HEK293 (cell line): ENCODE results near the gene APOL3.

ENCODE experiments used
- CTCF ChIA-PET: fragments of 350-600 bp; formaldehyde crosslinking; extraction: SDS; loops from one replicate; lab custom pipeline; 2021; ENCODE audit warnings: antibody characterized with exemption; lab: Yijun Ruan, JAX
- POLR2A ChIA-PET: fragments of 300-600 bp; formaldehyde crosslinking; extraction: SDS; loops from one replicate; lab custom pipeline; 2020; ENCODE audit warnings: antibody characterized with exemption, inconsistent platforms; lab: Yijun Ruan, JAX
- H3K27ac ChIP-seq: fragments of 200-500 bp; sonication (Bioruptor generic); 2 replicates; pipeline ENCODE4 v1.5.1; 2014; ENCODE audit warnings: low read depth, low read length, control low read depth, inconsistent platforms; ENCODE audit errors: extremely low read depth
- H3K36me3 ChIP-seq, 2 experiments: fragments of 200-500 bp in 1 of 2; sonication (Bioruptor generic) in 1 of 2; 1 replicate in 1 of 2; 2 replicates in 1 of 2; pipeline ENCODE4 v1.5.1; 2014 to 2017; ENCODE audit warnings: inconsistent platforms in 2 of 2, low read length in 2 of 2; ENCODE audit not compliant: control insufficient read depth in 2 of 2, insufficient read depth in 1 of 2
- H3K4me1 ChIP-seq: fragments of 200-500 bp; sonication (Bioruptor generic); 2 replicates; pipeline ENCODE4 v1.5.1; 2014; ENCODE audit warnings: mild to moderate bottlenecking, low read length, inconsistent platforms; ENCODE audit not compliant: control insufficient read depth, insufficient read depth
- H3K4me3 ChIP-seq: 2 replicates; pipeline ENCODE4 v1.5.1; 2011; ENCODE audit warnings: low read depth, mild to moderate bottlenecking, control low read depth, low read length, moderate library complexity
- H3K9me3 ChIP-seq: fragments of 200-500 bp; sonication (Bioruptor generic); 2 replicates; pipeline ENCODE4 v1.5.1; 2014; ENCODE audit warnings: low read depth, low read length, inconsistent platforms; ENCODE audit not compliant: control insufficient read depth, insufficient read depth
- BCL11A ChIP-seq: fragments of 450-650 bp; formaldehyde crosslinking; IDR thresholded peaks from 2 replicates; pipeline ENCODE4 v1.5.1; 2016; ENCODE audit warnings: low read depth, missing biosample characterization, missing genetic modification characterization
- CTCF ChIP-seq: fragments of 450-650 bp; formaldehyde crosslinking; IDR thresholded peaks from 2 replicates; pipeline ENCODE4 v1.5.1; 2016; ENCODE audit warnings: missing biosample characterization, missing genetic modification characterization
- ELK4 ChIP-seq: IDR thresholded peaks from 2 replicates; pipeline ENCODE4 v1.6.1; 2011; ENCODE audit warnings: mild to moderate bottlenecking, low read depth, low read length, borderline replicate concordance
- FEZF1 ChIP-seq: fragments of 450-650 bp; formaldehyde crosslinking; IDR thresholded peaks from 2 replicates; pipeline ENCODE4 v1.5.1; 2016; ENCODE audit warnings: missing biosample characterization, missing genetic modification characterization
- HOXD13 ChIP-seq: sonication (generic); formaldehyde crosslinking; IDR thresholded peaks from 2 replicates; pipeline ENCODE4 v1.8.0; 2022; ENCODE audit warnings: missing genetic modification reagents, borderline replicate concordance
- KLF8 ChIP-seq: fragments of 450-650 bp; formaldehyde crosslinking; IDR thresholded peaks from 2 replicates; pipeline ENCODE4 v1.5.1; 2016; ENCODE audit warnings: missing biosample characterization, missing genetic modification characterization
- PATZ1 ChIP-seq: fragments of 450-650 bp; formaldehyde crosslinking; IDR thresholded peaks from 2 replicates; pipeline ENCODE4 v1.5.1; 2016; ENCODE audit warnings: missing biosample characterization, missing genetic modification characterization
- PBX3 ChIP-seq: sonication (generic); formaldehyde crosslinking; IDR thresholded peaks from 2 replicates; pipeline ENCODE4 v1.8.1; 2022; ENCODE audit warnings: mild to moderate bottlenecking, moderate library complexity, missing genetic modification reagents
- SALL2 ChIP-seq: fragments of 450-650 bp; formaldehyde crosslinking; IDR thresholded peaks from 2 replicates; pipeline ENCODE4 v1.5.0; 2017; ENCODE audit warnings: missing biosample characterization, mild to moderate bottlenecking, missing genetic modification characterization, borderline replicate concordance
- ZEB2 ChIP-seq: fragments of 450-650 bp; formaldehyde crosslinking; IDR thresholded peaks from 2 replicates; pipeline ENCODE4 v1.5.1; 2016; ENCODE audit warnings: missing biosample characterization, missing genetic modification characterization
- ZFP3 ChIP-seq: fragments of 450-650 bp; formaldehyde crosslinking; IDR thresholded peaks from 2 replicates; pipeline ENCODE4 v1.5.1; 2016; ENCODE audit warnings: low read depth, missing biosample characterization, missing genetic modification characterization
- ZNF10 ChIP-seq: fragments of 450-650 bp; formaldehyde crosslinking; IDR thresholded peaks from 2 replicates; pipeline ENCODE4 v1.5.1; 2017; ENCODE audit warnings: missing biosample characterization, missing genetic modification characterization
- ZNF157 ChIP-seq: fragments of 450-650 bp; formaldehyde crosslinking; IDR thresholded peaks from 2 replicates; pipeline ENCODE4 v1.5.1; 2016; ENCODE audit warnings: missing biosample characterization, missing genetic modification characterization
- ZNF214 ChIP-seq: fragments of 450-650 bp; formaldehyde crosslinking; IDR thresholded peaks from 2 replicates; pipeline ENCODE4 v1.5.1; 2017; ENCODE audit warnings: missing biosample characterization, mild to moderate bottlenecking, missing genetic modification characterization, borderline replicate concordance
- ZNF223 ChIP-seq: fragments of 450-650 bp; formaldehyde crosslinking; IDR thresholded peaks from 2 replicates; pipeline ENCODE4 v1.5.1; 2016; ENCODE audit warnings: missing biosample characterization, missing genetic modification characterization
- ZNF24 ChIP-seq: fragments of 450-650 bp; formaldehyde crosslinking; IDR thresholded peaks from 2 replicates; pipeline ENCODE4 v1.5.1; 2016; ENCODE audit warnings: missing biosample characterization, missing genetic modification characterization
- ZNF366 ChIP-seq: fragments of 450-650 bp; formaldehyde crosslinking; conservative IDR thresholded peaks from 2 replicates; pipeline ENCODE4 v1.5.1; 2016; ENCODE audit warnings: missing biosample characterization, missing genetic modification characterization
- ZNF423 ChIP-seq: fragments of 450-650 bp; formaldehyde crosslinking; IDR thresholded peaks from 2 replicates; pipeline ENCODE4 v1.5.1; 2016; ENCODE audit warnings: missing biosample characterization, missing genetic modification characterization
- ZNF514 ChIP-seq: fragments of 450-650 bp; formaldehyde crosslinking; IDR thresholded peaks from 2 replicates; pipeline ENCODE4 v1.5.1; 2016; ENCODE audit warnings: missing biosample characterization, missing genetic modification characterization
- ZNF555 ChIP-seq: fragments of 450-650 bp; formaldehyde crosslinking; conservative IDR thresholded peaks from 2 replicates; pipeline ENCODE4 v1.5.1; 2017; ENCODE audit warnings: missing biosample characterization, mild to moderate bottlenecking, missing genetic modification characterization, inconsistent platforms
- ZNF610 ChIP-seq: fragments of 450-650 bp; formaldehyde crosslinking; IDR thresholded peaks from 2 replicates; pipeline ENCODE4 v1.5.1; 2016; ENCODE audit warnings: missing biosample characterization, missing genetic modification characterization, borderline replicate concordance
- ZNF621 ChIP-seq: fragments of 450-650 bp; formaldehyde crosslinking; IDR thresholded peaks from 2 replicates; pipeline ENCODE4 v1.5.1; 2017; ENCODE audit warnings: missing biosample characterization, missing genetic modification characterization
- ZNF639 ChIP-seq: fragments of 450-650 bp; formaldehyde crosslinking; IDR thresholded peaks from 2 replicates; pipeline ENCODE4 v1.5.1; 2016; ENCODE audit warnings: missing biosample characterization, missing genetic modification characterization
- ZNF785 ChIP-seq: fragments of 450-650 bp; formaldehyde crosslinking; IDR thresholded peaks from 2 replicates; pipeline ENCODE4 v1.5.1; 2016; ENCODE audit warnings: missing biosample characterization, missing genetic modification characterization
- ZNF830 ChIP-seq: fragments of 450-650 bp; IDR thresholded peaks from 2 replicates; pipeline ENCODE4 v1.5.0; 2018; ENCODE audit warnings: missing biosample characterization, missing genetic modification characterization, low read depth, mild to moderate bottlenecking, moderate library complexity
- ZSCAN30 ChIP-seq: fragments of 450-650 bp; IDR thresholded peaks from 2 replicates; pipeline ENCODE4 v1.5.1; 2018; ENCODE audit warnings: missing biosample characterization, mild to moderate bottlenecking, missing genetic modification characterization, moderate library complexity

Gene APOL3

GRCh38 chr22:36113121-36113520 is 47.4 kb downstream of the APOL3 start:
- no peaks in the 10 kb centered on the region for H3K4me1 ChIP-seq
- TF ChIP-seq FEZF1 (tag by site-specific recombination), result no peak
- TF ChIP-seq ZNF223 (tag by site-specific recombination), result no peak
- TF ChIP-seq ZSCAN30, result no peak
- TF ChIP-seq ZNF785 (tag by site-specific recombination), result no peak
- no peak for TF ChIP-seq ZNF639 (tag by site-specific recombination)
- TF ChIP-seq ZNF214, result no peak
- no peak for TF ChIP-seq ZNF830 (tag by site-specific recombination)
- TF ChIP-seq BCL11A (tag by site-specific recombination), result no peak
- no peak overlapping the region for H3K4me3 ChIP-seq
- no peak overlapping the region for H3K27ac ChIP-seq
- POLR2A ChIA-PET, result no interaction called here
- CTCF ChIA-PET, result interaction anchor here (0.6 to 1.2 kb wide), 3 partner anchors 47 to 464 kb away, joined by 3 to 4 read pairs (median 4); no protein-coding TSS in a partner anchor
- no peaks in the 10 kb centered on the region for H3K9me3 ChIP-seq
- no peaks in the 10 kb centered on the region for H3K36me3 ChIP-seq

- H3K4me1 ChIP-seq, result no peaks in the 10 kb centered on the region
- no peak overlapping the region for H3K27ac ChIP-seq
- ChIA-PET POLR2A (no interaction called here), CTCF (interaction anchor here (0.6 to 2.6 kb wide), 3 partner anchors 13 to 1111 kb away, joined by 3 to 10 read pairs (median 3); no protein-coding TSS in a partner anchor)
- TF ChIP-seq ZNF514 (no peak), ZNF10 (tag by site-specific recombination) (no peak), ZFP3 (tag by site-specific recombination) (no peak), ZNF366 (no peak), KLF8 (tag by site-specific recombination) (no peak), ZEB2 (no peak), ZNF555 (tag by site-specific recombination) (no peak), ZNF621 (tag by site-specific recombination) (no peak), PATZ1 (no peak), ZNF157 (tag by site-specific recombination) (no peak), ELK4 (no peak), SALL2 (tag by site-specific recombination) (no peak), PBX3 (no peak), ZNF610 (no peak), ZNF24 (tag by site-specific recombination) (no peak), CTCF (tag by site-specific recombination) (no peak), ZNF423 (no peak), HOXD13 (CRISPR knock-in tag) (no peak)
- TF ChIP-seq, all 188 proteins: peak for 0
- Histone ChIP-seq H3K9me3 (no peaks in the 10 kb centered on the region), H3K4me3 (no peak overlapping the region), H3K36me3 (no peaks in the 10 kb centered on the region)
Observed at GRCh38 chr22:36111316-36111715, 49.2 kb downstream of the APOL3 start.
